Breast epithelium (tissue), 3 donors: ENCODE data around the gene AASS.

Source experiments
- POLR2A ChIP-seq: fragments of 450-650 bp; IDR thresholded peaks from one replicate; pipeline ENCODE4 v1.6.1; 2016; ENCODE audit warnings: antibody characterized with exemption, mild to moderate bottlenecking, moderate library complexity
- POLR2AphosphoS5 ChIP-seq, 3 donors: sonication (generic); formaldehyde crosslinking; IDR thresholded peaks; one replicate each; pipeline ENCODE4 v1.6.1; 2017; ENCODE audit warnings: antibody characterized with exemption in 3 of 3
- TF ChIP-seq, protein P1 (sequence below), 3 donors: fragments of 450-650 bp; IDR thresholded peaks; one replicate each; pipeline ENCODE4 v1.5.1; 2016 to 2017; ENCODE audit warnings: antibody characterized with exemption in 3 of 3, mild to moderate bottlenecking in 3 of 3, moderate library complexity in 3 of 3

DNA sequence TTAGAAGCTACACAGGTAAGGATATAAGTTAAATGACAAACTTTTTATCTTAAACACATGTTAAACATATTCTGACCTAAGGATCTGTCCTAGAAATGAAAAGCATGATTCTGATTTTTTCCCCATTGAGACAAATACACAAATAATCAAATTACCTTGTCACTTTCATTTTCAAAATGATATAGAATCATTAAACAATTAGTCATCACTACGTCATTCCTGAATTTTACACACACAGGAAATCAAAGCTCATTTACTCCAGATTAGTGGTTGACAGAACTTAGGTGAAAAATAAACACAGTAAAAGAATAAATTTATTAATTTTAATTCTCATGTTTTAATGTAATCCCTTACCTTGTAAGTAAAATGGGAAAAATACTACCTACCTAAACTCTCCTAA is 89.0 kb downstream of the AASS start:
- TF ChIP-seq, protein P1, sequence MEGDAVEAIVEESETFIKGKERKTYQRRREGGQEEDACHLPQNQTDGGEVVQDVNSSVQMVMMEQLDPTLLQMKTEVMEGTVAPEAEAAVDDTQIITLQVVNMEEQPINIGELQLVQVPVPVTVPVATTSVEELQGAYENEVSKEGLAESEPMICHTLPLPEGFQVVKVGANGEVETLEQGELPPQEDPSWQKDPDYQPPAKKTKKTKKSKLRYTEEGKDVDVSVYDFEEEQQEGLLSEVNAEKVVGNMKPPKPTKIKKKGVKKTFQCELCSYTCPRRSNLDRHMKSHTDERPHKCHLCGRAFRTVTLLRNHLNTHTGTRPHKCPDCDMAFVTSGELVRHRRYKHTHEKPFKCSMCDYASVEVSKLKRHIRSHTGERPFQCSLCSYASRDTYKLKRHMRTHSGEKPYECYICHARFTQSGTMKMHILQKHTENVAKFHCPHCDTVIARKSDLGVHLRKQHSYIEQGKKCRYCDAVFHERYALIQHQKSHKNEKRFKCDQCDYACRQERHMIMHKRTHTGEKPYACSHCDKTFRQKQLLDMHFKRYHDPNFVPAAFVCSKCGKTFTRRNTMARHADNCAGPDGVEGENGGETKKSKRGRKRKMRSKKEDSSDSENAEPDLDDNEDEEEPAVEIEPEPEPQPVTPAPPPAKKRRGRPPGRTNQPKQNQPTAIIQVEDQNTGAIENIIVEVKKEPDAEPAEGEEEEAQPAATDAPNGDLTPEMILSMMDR (IDR thresholded peaks at IDR 0.05), result no peak
- TF ChIP-seq POLR2A (no peak), POLR2AphosphoS5 (IDR thresholded peaks at IDR 0.05) (no peak)
